Heart left ventricle (tissue), 16 donors: ENCODE results near the gene MT2A. TPM values are rescaled to one million over a fixed set of nuclear protein-coding genes. Genes with fewer than 3 reads are reported as not detected.

Experiments
- ATAC-seq, 4 donors: fragments of 200-7000 bp; cut with Tn5 transposase; one replicate each; pipeline ENCODE4 v1.9.1; 2020 to 2022; ENCODE audit warnings: moderate library complexity in 4 of 4, mild to moderate bottlenecking in 3 of 4, moderate number of reproducible peaks in 1 of 4
- DNase-seq, 5 donors: peaks; one replicate each; pipeline ENCODE4 v3.0.0-alpha.2; 2020
- H3K27ac ChIP-seq, 12 donors: fragments of 200-600 bp; sonication (generic) in 4 of 12; one replicate each; pipeline versions ENCODE4 v1.5.0 to v1.8.0; 2016 to 2022; ENCODE audit warnings: mild to moderate bottlenecking in 2 of 12
- H3K27me3 ChIP-seq, 9 donors: fragments of 200-600 bp; sonication (generic) in 2 of 9; one replicate each; pipeline versions ENCODE4 v1.5.1 to v1.8.0; 2016 to 2022; ENCODE audit warnings: mild to moderate bottlenecking in 3 of 9
- H3K36me3 ChIP-seq, 9 donors: fragments of 200-600 bp; sonication (generic) in 2 of 9; one replicate each; pipeline versions ENCODE4 v1.5.0 to v1.8.0; 2018 to 2022; ENCODE audit warnings: mild to moderate bottlenecking in 2 of 9
- H3K4me1 ChIP-seq, 12 donors: fragments of 200-600 bp; sonication (generic) in 4 of 12; one replicate each; pipeline versions ENCODE4 v1.5.0 to v1.8.0; 2016 to 2022; ENCODE audit warnings: mild to moderate bottlenecking in 3 of 12
- H3K4me3 ChIP-seq, 12 donors: fragments of 200-600 bp; sonication (generic) in 4 of 12; one replicate each; pipeline versions ENCODE4 v1.5.0 to v1.8.0; 2017 to 2022; ENCODE audit warnings: mild to moderate bottlenecking in 9 of 12, moderate library complexity in 4 of 12
- H3K9me3 ChIP-seq, 12 donors: fragments of 200-600 bp; sonication (generic) in 4 of 12; one replicate each; pipeline versions ENCODE4 v1.5.0 to v1.8.0; 2016 to 2022; ENCODE audit warnings: mild to moderate bottlenecking in 1 of 12
- POLR2A ChIP-seq, 2 donors: fragments of 450-650 bp; IDR thresholded peaks; one replicate each; pipeline ENCODE4 v1.6.1; 2017; ENCODE audit warnings: antibody characterized with exemption in 2 of 2, mild to moderate bottlenecking in 2 of 2, moderate library complexity in 2 of 2
- WGBS, 4 donors: extraction: QIAGEN DNeasy Blood & Tissue Kit in 2 of 4; methylation state at CpG; one replicate each; pipeline versions ENCODE4 v1.1.5 to v1.1.7; 2013 to 2018; 5-methylcytosine and 5-hydroxymethylcytosine counted together
- intact Hi-C, 10 donors: fragments of 100-400 bp; cut with DNase I; formaldehyde crosslinking; loops; one replicate each; pipeline versions ENCODE4 v1.11.1 to v1.14.2; 2022
- polyA plus RNA-seq, 2 donors: library from polyadenylated mRNA; stranded (reverse); fragments of 200-250 nt; gene quantifications; one replicate each; pipeline ENCODE4 v1.2.3, GENCODE V29; 2013
- total RNA-seq, 9 donors: library from RNA; depleted of rRNA in 2 of 9; stranded (reverse); fragments of >200 nt in 2 of 9; fragmentation: NEBNext Ultra II Directional in 3 of 9; extraction: Animal tissue kit (Norgen Biotek cat#: 25700) in 3 of 9; gene quantifications; one replicate each; pipeline versions ENCODE4 v1.1.0 to v1.2.4, GENCODE V29; 2016 to 2023
- TF ChIP-seq, protein P1 (sequence below), 12 donors: fragments of 200-600 bp; sonication (generic) in 4 of 12; IDR thresholded peaks; one replicate each; pipeline versions ENCODE4 v1.5.0 to v1.8.0; 2018 to 2022; ENCODE audit warnings: antibody characterized with exemption in 12 of 12, mild to moderate bottlenecking in 5 of 12
- donor health status: ischemic (EF 13 %, LVEDD 7.1; RV severe dilation, severe dysfunction).
- donor health status: healthy with polysubstance abuse.
- donor health status: DM: no; HTN: yes; CAD: no.
- donor health status: DM: no; HTN: no; CAD: no.
- donor health status: ischemic (EF 25% LVEDD 6.9; RV normal size, moderate dysfunction).
- donor health status: ischemic (EF 25% LVEDD 5.7; RV mildly dilated, moderate dysfunction).
- donor health status: healthy.
- donor health status: DM: yes; HTN: yes; CAD: no.
- donor health status: ischemic (EF 35%, LVEDD 5.7; RV mildly dilated, moderate dysfunction).
- donor health status: nonischemic (EF 11% LVEDD 7.7; RV severe dilation, severe dysfunction).
- donor health status: DM: yes; HTN: yes; CAD: no.
- donor health status: PGD.
- donor health status: ischemic (EF 29% LVEDD 5.4; RV normal size, mild dysfunction).
- donor health status: nonischemic (EF 23%, LVEDD 6.1; RV moderate dilation, normal function).

MT2A gene
- total and polyA plus RNA-seq, 11 donors: 44.3 to 318 (median 125) TPM

DNA sequence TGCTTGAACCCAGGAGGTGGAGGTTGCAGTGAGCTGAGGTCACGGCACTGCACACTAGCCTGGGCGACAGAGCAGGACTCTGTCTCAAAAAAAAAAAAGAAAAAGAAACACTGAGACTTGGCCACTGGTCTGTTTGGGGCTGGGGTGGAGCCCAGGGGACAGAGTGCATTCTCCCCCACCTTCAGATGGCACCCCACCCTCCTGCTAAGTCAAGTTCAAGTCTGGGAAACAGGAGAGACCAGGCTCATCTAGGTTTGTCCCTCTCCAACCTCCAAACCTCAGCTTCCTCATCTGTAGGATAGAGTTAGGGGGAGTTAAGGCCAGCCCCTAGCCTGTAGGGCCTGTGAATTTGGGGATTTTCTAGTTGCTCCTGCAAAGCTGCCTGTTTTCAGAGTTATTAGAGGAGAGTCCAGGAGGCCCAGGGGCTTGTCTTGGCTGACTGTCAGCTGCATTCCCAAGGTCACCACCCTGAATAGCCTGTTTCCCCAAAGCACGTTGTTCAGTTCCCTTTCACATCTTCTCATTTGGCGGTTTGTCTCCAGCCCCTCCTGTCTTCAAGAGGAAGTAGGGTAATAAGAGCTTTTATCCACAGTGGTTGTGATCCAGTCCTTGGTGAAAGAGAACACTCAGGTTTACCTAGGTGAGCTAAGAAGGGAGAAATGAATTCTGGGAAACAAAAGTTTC lies 16.9 kb upstream of the MT2A start:
- no peak for TF ChIP-seq POLR2A (IDR thresholded peaks at IDR 0.05)
- TF ChIP-seq, protein P1, sequence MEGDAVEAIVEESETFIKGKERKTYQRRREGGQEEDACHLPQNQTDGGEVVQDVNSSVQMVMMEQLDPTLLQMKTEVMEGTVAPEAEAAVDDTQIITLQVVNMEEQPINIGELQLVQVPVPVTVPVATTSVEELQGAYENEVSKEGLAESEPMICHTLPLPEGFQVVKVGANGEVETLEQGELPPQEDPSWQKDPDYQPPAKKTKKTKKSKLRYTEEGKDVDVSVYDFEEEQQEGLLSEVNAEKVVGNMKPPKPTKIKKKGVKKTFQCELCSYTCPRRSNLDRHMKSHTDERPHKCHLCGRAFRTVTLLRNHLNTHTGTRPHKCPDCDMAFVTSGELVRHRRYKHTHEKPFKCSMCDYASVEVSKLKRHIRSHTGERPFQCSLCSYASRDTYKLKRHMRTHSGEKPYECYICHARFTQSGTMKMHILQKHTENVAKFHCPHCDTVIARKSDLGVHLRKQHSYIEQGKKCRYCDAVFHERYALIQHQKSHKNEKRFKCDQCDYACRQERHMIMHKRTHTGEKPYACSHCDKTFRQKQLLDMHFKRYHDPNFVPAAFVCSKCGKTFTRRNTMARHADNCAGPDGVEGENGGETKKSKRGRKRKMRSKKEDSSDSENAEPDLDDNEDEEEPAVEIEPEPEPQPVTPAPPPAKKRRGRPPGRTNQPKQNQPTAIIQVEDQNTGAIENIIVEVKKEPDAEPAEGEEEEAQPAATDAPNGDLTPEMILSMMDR (IDR thresholded peaks at IDR 0.05): no peak
- Histone ChIP-seq H3K27ac (no peak overlapping the region), H3K27me3 (peaks cover 4 to 28% (median 17%) of the 10 kb centered on the region in 9 donors), H3K9me3 (peaks cover 0 to 7% (median 0%) of the 10 kb centered on the region in 12 donors), H3K36me3 (no peaks in the 10 kb centered on the region), H3K4me1 (peaks cover 0 to 12% (median 2%) of the 10 kb centered on the region in 12 donors), H3K4me3 (no peak overlapping the region)
- no peak for DNase-seq
- 49 to 64% (median 59%) methylated on average over 4 of the region's 4 CpGs for WGBS, 4 donors
- intact Hi-C loops: no loop called here
- no peak for ATAC-seq

DNA sequence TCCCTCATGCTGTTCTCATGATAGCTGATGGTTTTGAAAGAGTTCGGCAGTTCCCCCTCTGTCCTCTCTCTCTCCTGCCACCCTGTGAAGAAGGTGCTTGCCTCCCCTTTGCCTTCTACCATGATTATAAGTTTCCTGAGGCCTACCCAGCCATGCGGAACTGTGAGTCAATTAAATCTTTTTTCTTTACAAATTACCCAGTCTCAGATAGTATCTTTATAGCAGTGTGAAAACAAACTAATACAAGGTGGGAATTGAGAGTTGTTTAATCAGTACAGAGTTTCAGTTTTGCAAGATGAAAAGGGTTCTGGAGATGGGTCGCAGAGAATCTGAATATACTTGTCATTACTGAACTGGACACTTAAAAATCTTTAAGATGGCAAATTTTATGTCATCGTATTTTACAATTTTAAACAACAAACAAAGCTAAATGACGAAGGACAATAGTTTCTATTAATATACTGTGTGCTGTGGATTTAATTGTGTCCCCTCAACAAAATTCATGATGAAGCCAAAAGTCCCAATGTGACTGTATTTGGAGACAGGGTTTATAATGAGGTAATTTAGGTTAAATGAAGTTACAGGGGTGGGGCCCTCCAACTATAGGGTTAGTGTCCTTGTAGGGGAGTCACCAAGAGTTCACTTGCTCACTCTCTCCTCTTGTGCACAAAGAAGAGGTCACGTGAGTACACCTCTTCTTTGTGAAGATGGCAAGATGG lies 14.7 kb upstream of the MT2A start:
- DNase-seq (no peak), ATAC-seq (no peak)
- Histone ChIP-seq H3K9me3 (peaks cover 0 to 7% (median 0%) of the 10 kb centered on the region in 12 donors), H3K36me3 (no peaks in the 10 kb centered on the region), H3K27ac (no peak overlapping the region), H3K27me3 (peaks cover 4 to 23% (median 14%) of the 10 kb centered on the region in 9 donors), H3K4me3 (no peak overlapping the region), H3K4me1 (peaks cover 0 to 12% (median 2%) of the 10 kb centered on the region in 12 donors)
- intact Hi-C loops: no loop called here
- TF ChIP-seq POLR2A (IDR thresholded peaks at IDR 0.05): no peak
- TF ChIP-seq, protein P1 (IDR thresholded peaks at IDR 0.05): no peak
- WGBS, 4 donors: 79 to 93% (median 88%) methylated on average over 6 of the region's 6 CpGs

DNA sequence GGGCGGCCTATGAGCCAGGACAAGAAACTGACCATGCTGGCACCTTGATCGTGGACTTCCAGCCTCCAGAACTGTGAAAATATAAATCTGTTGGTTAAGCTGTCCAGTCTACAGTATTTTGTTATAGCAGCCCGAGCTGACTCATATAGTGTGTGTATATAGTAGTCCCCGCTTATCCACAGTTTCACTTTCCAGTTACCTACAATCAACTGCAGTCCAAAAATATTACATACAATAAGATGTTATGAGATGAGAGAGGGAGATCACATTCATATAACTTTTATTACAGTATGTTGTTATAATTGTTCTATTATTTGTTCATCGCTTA lies 14.1 kb upstream of the MT2A start:
- WGBS, 4 donors: 80 to 94% (median 90%) methylated on average over 5 of the region's 5 CpGs
- Histone ChIP-seq H3K9me3 (peaks cover 0 to 7% (median 0%) of the 10 kb centered on the region in 12 donors), H3K36me3 (no peaks in the 10 kb centered on the region), H3K4me1 (peaks cover 0 to 8% (median 0%) of the 10 kb centered on the region in 12 donors), H3K4me3 (no peak overlapping the region), H3K27ac (no peak overlapping the region), H3K27me3 (peaks cover 4 to 18% (median 9%) of the 10 kb centered on the region in 9 donors)
- TF ChIP-seq, protein P1 (IDR thresholded peaks at IDR 0.05): no peak
- TF ChIP-seq POLR2A (IDR thresholded peaks at IDR 0.05): no peak
- ATAC-seq (no peak), DNase-seq (no peak)
- intact Hi-C loops: no loop called here

DNA sequence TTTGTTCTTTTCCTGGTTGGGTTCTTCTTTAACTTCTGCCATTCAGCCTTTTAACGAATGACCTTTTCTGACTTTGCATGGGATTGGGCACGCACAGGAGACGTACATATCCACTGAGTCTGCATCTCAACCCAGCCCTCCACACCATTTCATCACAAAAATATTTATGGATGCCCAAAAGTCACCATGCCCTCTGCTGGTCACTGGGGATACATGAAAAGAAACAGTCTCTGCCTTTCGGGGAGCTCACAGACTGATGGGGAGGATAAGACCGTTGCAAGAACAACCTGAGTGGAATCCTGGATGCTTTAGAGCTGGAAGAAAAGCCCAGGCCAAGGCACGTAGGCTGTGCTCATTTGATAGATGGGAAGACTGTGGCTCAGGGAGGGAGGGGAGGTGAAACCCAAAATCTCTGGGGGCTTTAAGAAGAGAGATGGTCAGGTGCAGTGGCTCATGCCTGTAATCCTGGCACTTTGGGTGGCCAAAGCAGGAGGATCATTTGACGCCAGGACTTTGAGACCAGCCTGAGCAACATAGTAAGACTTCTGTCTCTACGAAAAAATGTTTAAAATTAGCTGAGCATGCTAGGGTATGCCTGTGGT lies 7.9 kb upstream of the MT2A start:
- no peak for TF ChIP-seq POLR2A (IDR thresholded peaks at IDR 0.05)
- TF ChIP-seq, protein P1 (IDR thresholded peaks at IDR 0.05): peak; percentile 36 to 61 (median 50)
- peaks cover 0 to 3% (median 0%) of the 10 kb centered on the region in 12 donors for H3K4me1 ChIP-seq
- no peak overlapping the region for H3K4me3 ChIP-seq
- 28 to 38% (median 34%) methylated on average over 8 of the region's 8 CpGs for WGBS, 4 donors
- intact Hi-C loops: loop anchor here (1.0 to 10.0 kb wide), 9 partner anchors 24 to 184 kb away; no protein-coding TSS in a partner anchor
- H3K9me3 ChIP-seq: no peaks in the 10 kb centered on the region
- ATAC-seq: peak in 2 of 4 donors; percentile 31 to 46
- peaks cover 0 to 4% (median 0%) of the 10 kb centered on the region in 9 donors for H3K27me3 ChIP-seq
- DNase-seq: no peak
- H3K27ac ChIP-seq: no peak overlapping the region
- H3K36me3 ChIP-seq: no peaks in the 10 kb centered on the region
